Activated CD4-positive, alpha-beta T cell treated with anti-CD3 and anti-CD28 coated beads, Interleukin-10, Interleukin-2, amounts not matched to agents 100 ng/mL and 50 ng/mL, durations not matched to agents 16 hours and 8 hours (primary cell): ENCODE results near the gene ITSN2.
"Not testable (repeated sequence)": the region's sequence is repeated elsewhere in the genome, so short reads cannot be mapped to it uniquely, and the experiment has no call there.

Experiments used
- DNase-seq: peaks from one replicate; pipeline ENCODE4 v3.0.0-alpha.2; 2020

ITSN2 gene

GRCh38 chr2:24362253-24362652 lies 1.9 kb upstream of the ITSN2 start:
- no peak for DNase-seq

GRCh38 chr2:24360963-24361330 lies 611 bp upstream of the ITSN2 start:
- no peak for DNase-seq

- peak; percentile 50 for DNase-seq
Observed at GRCh38 chr2:24359129-24360049, 947 bp downstream of the ITSN2 start.

- DNase-seq = not testable (repeated sequence)
Observed at GRCh38 chr2:24357767-24358166, 2.6 kb downstream of the ITSN2 start.

- not testable (repeated sequence) for DNase-seq
Observed at GRCh38 chr2:24357115-24357514, 3.2 kb downstream of the ITSN2 start.

- DNase-seq = no peak
Observed at GRCh38 chr2:24354957-24355356, 5.4 kb downstream of the ITSN2 start.

- DNase-seq = no peak
Observed at GRCh38 chr2:24354395-24354794, 5.9 kb downstream of the ITSN2 start.

GRCh38 chr2:24353973-24354372 lies 6.4 kb downstream of the ITSN2 start:
- no peak for DNase-seq

GRCh38 chr2:24353364-24353763 lies 7.0 kb downstream of the ITSN2 start:
- DNase-seq = no peak

GRCh38 chr2:24352664-24353063 lies 7.7 kb downstream of the ITSN2 start:
- DNase-seq = no peak

- no peak for DNase-seq
Observed at GRCh38 chr2:24351981-24352380, 8.4 kb downstream of the ITSN2 start.

- DNase-seq = no peak
Observed at GRCh38 chr2:24351627-24351938, 8.8 kb downstream of the ITSN2 start.

GRCh38 chr2:24350826-24351626 lies 9.3 kb downstream of the ITSN2 start:
- DNase-seq = no peak

GRCh38 chr2:24349097-24349496 lies 11.2 kb downstream of the ITSN2 start:
- DNase-seq = no peak

- DNase-seq = no peak
Observed at GRCh38 chr2:24345937-24346336, 14.4 kb downstream of the ITSN2 start.

- DNase-seq = no peak
Observed at GRCh38 chr2:24343225-24343882, 17.0 kb downstream of the ITSN2 start.

- no peak for DNase-seq
Observed at GRCh38 chr2:24342110-24342910, 18.0 kb downstream of the ITSN2 start.

GRCh38 chr2:24339856-24340262 lies 20.5 kb downstream of the ITSN2 start:
- DNase-seq = no peak

GRCh38 chr2:24339098-24339497 lies 21.2 kb downstream of the ITSN2 start:
- DNase-seq = not testable (repeated sequence)

- DNase-seq = no peak
Observed at GRCh38 chr2:24337890-24338289, 22.4 kb downstream of the ITSN2 start.

GRCh38 chr2:24336811-24337210 lies 23.5 kb downstream of the ITSN2 start:
- no peak for DNase-seq

GRCh38 chr2:24334245-24334633 lies 26.1 kb downstream of the ITSN2 start:
- no peak for DNase-seq
